SK-N-SH (cell line): ENCODE measurements around the gene AGXT. TPM values are rescaled to one million over a fixed set of nuclear protein-coding genes. Genes with fewer than 3 reads are reported as not detected.

Experiments used
- CTCF ChIA-PET: fragments of 300-600, 350-600 bp; formaldehyde crosslinking; extraction: SDS; loops from one replicate; lab custom pipeline; 2021; lab: Yijun Ruan, JAX
- POLR2A ChIA-PET: fragments of 350-600 bp; sonication (Branson Sonifier 250); formaldehyde crosslinking; extraction: SDS; loops from one replicate; lab custom pipeline; 2020; ENCODE audit warnings: antibody characterized with exemption, inconsistent platforms; lab: Yijun Ruan, JAX
- DNase-seq: peaks from one replicate; pipeline ENCODE4 v3.0.0; 2012
- H2AFZ ChIP-seq: fragments of 200-600 bp; sonication (generic); 2 replicates; pipeline ENCODE4 v1.8.1; 2016; ENCODE audit warnings: antibody characterized with exemption, mild to moderate bottlenecking, low read depth
- H3F3A ChIP-seq: fragments of 200-600 bp; sonication (generic); replicated peaks from 2 replicates; pipeline ENCODE3; 2016; ENCODE audit warnings: antibody characterized with exemption, mild to moderate bottlenecking; ENCODE audit not compliant: insufficient read depth
- H3K27ac ChIP-seq, 2 experiments: fragments of 200-500 bp in 1 of 2; fragments of 200-600 bp in 1 of 2; sonication (Bioruptor generic) in 1 of 2; sonication (generic), shearing (Covaris generic) in 1 of 2; 2 replicates each; pipeline versions ENCODE4 v1.5.1 to v1.6.1; 2014 to 2016; ENCODE audit warnings: low read depth in 2 of 2, inconsistent platforms in 1 of 2, low read length in 1 of 2, mild to moderate bottlenecking in 1 of 2, mixed read lengths in 1 of 2
- H3K27me3 ChIP-seq: fragments of 200-600 bp; sonication (generic), shearing (Covaris generic); 2 replicates; pipeline ENCODE4 v1.6.1; 2016; ENCODE audit warnings: mixed run types; ENCODE audit not compliant: insufficient read depth
- H3K36me3 ChIP-seq, 2 experiments: fragments of 200-500 bp in 1 of 2; fragments of 200-600 bp in 1 of 2; sonication (Bioruptor generic) in 1 of 2; sonication (generic) in 1 of 2; replicated peaks in 1 of 2; 2 replicates each; pipeline versions ENCODE3 to v1.5.1; 2014 to 2016; ENCODE audit warnings: low read length in 1 of 2, mild to moderate bottlenecking in 1 of 2; ENCODE audit not compliant: insufficient read depth in 2 of 2, control insufficient read depth in 1 of 2
- H3K4me1 ChIP-seq, 2 experiments: fragments of 200-500 bp in 1 of 2; fragments of 200-600 bp in 1 of 2; sonication (Bioruptor generic) in 1 of 2; sonication (generic), shearing (Covaris generic) in 1 of 2; 2 replicates each; pipeline versions ENCODE4 v1.5.1 to v1.6.1; 2014 to 2016; ENCODE audit warnings: low read depth in 1 of 2, low read length in 1 of 2, mixed run types in 1 of 2; ENCODE audit not compliant: insufficient read depth in 2 of 2, control insufficient read depth in 1 of 2
- H3K4me2 ChIP-seq: fragments of 200-600 bp; sonication (generic), shearing (Covaris generic); 2 replicates; pipeline ENCODE4 v1.6.1; 2017; ENCODE audit warnings: mixed run types
- H3K4me3 ChIP-seq, 2 experiments: fragments of 200-500 bp in 1 of 2; fragments of 200-600 bp in 1 of 2; sonication (Bioruptor generic) in 1 of 2; sonication (generic), shearing (Covaris generic) in 1 of 2; 2 replicates each; pipeline versions ENCODE4 v1.5.1 to v1.8.1; 2014 to 2016; ENCODE audit warnings: low read depth in 2 of 2, inconsistent platforms in 1 of 2, low read length in 1 of 2, mild to moderate bottlenecking in 1 of 2, mixed read lengths in 1 of 2, moderate library complexity in 1 of 2
- H3K79me2 ChIP-seq: fragments of 200-600 bp; sonication (generic); 2 replicates; pipeline ENCODE4 v1.8.1; 2017; ENCODE audit warnings: mild to moderate bottlenecking; ENCODE audit not compliant: insufficient read depth
- H3K9ac ChIP-seq: fragments of 200-600 bp; sonication (generic); 2 replicates; pipeline ENCODE4 v1.6.1; 2017; ENCODE audit warnings: mixed run types
- H3K9me2 ChIP-seq: fragments of 200-600 bp; sonication (generic); 2 replicates; pipeline ENCODE4 v1.6.1; 2017; ENCODE audit warnings: mixed run types
- H3K9me3 ChIP-seq: fragments of 200-600 bp; sonication (generic); 2 replicates; pipeline ENCODE4 v1.6.1; 2017; ENCODE audit warnings: mixed run types, mild to moderate bottlenecking, moderate library complexity
- H4K20me1 ChIP-seq: fragments of 200-600 bp; sonication (generic); 2 replicates; pipeline ENCODE4 v1.6.1; 2017; ENCODE audit warnings: mild to moderate bottlenecking, mixed run types; ENCODE audit not compliant: insufficient read depth
- CHD2 ChIP-seq: fragments of 150-350 bp; IDR thresholded peaks from 2 replicates; pipeline ENCODE4 v1.6.1; 2018; ENCODE audit warnings: low read length; ENCODE audit not compliant: partially characterized antibody
- CTCF ChIP-seq: fragments of 200-600 bp; sonication (generic); IDR thresholded peaks from 2 replicates; pipeline ENCODE4 v1.6.1; 2017; ENCODE audit warnings: antibody characterized with exemption, mild to moderate bottlenecking, moderate library complexity
- EZH2phosphoT487 ChIP-seq: fragments of 200-600 bp; sonication (generic); IDR thresholded peaks from 2 replicates; pipeline ENCODE4 v1.6.1; 2017; ENCODE audit warnings: low read depth, mixed run types, mild to moderate bottlenecking, antibody characterized with exemption, moderate library complexity, borderline replicate concordance
- FOXJ3 ChIP-seq: sonication (generic); formaldehyde crosslinking; IDR thresholded peaks from 2 replicates; pipeline ENCODE4 v1.5.1; 2020; ENCODE audit warnings: mild to moderate bottlenecking, missing genetic modification reagents
- FOXM1 ChIP-seq: IDR thresholded peaks from 2 replicates; pipeline ENCODE4 v1.4.0; 2012; ENCODE audit warnings: low read depth, mild to moderate bottlenecking
- GABPA ChIP-seq: IDR thresholded peaks from 2 replicates; pipeline ENCODE4 v1.4.0; 2012; ENCODE audit warnings: low read depth, mild to moderate bottlenecking
- MAX ChIP-seq: IDR thresholded peaks from 2 replicates; pipeline ENCODE4 v1.4.0; 2012; ENCODE audit warnings: low read depth
- MEF2A ChIP-seq: IDR thresholded peaks from 2 replicates; pipeline ENCODE4 v1.4.0; 2012; ENCODE audit warnings: low read depth, borderline replicate concordance
- MXI1 ChIP-seq: IDR thresholded peaks from 2 replicates; pipeline ENCODE4 v1.6.1; 2012; ENCODE audit warnings: mild to moderate bottlenecking, low read depth, low read length, improper control_type of control experiment
- NFIC ChIP-seq: IDR thresholded peaks from 2 replicates; pipeline ENCODE4 v1.4.0; 2012; ENCODE audit warnings: borderline replicate concordance
- NRF1 ChIP-seq: IDR thresholded peaks from 2 replicates; pipeline ENCODE4 v1.6.1; 2012; ENCODE audit warnings: low read depth, mild to moderate bottlenecking, low read length
- REST ChIP-seq: IDR thresholded peaks from 2 replicates; pipeline ENCODE4 v1.6.1; 2012; ENCODE audit warnings: mild to moderate bottlenecking, low read depth, low read length, moderate library complexity
- SIN3A ChIP-seq: IDR thresholded peaks from 2 replicates; pipeline ENCODE4 v1.6.1; 2012; ENCODE audit warnings: low read depth, mild to moderate bottlenecking, low read length, moderate library complexity, borderline replicate concordance
- TAF1 ChIP-seq: IDR thresholded peaks from 2 replicates; pipeline ENCODE4 v1.6.1; 2012; ENCODE audit warnings: low read depth, mild to moderate bottlenecking, low read length, moderate library complexity, borderline replicate concordance
- TEAD4 ChIP-seq: IDR thresholded peaks from 2 replicates; pipeline ENCODE4 v1.4.0; 2012; ENCODE audit warnings: mild to moderate bottlenecking, borderline replicate concordance; ENCODE audit not compliant: insufficient read depth
- WGBS: methylation state at CpG from one replicate; pipeline ENCODE4 v1.1.6; 2017; ENCODE audit warnings: low lambda C conversion rate; 5-methylcytosine and 5-hydroxymethylcytosine counted together
- polyA plus RNA-seq, 3 experiments: library from polyadenylated mRNA; depleted of rRNA; stranded (reverse); fragments of >200 nt; gene quantifications; 2 replicates each; pipeline ENCODE4 v1.2.3, GENCODE V29; 2012

AGXT gene
- polyA plus RNA-seq, 1 of the 3 experiments (the other 2 are of a cell fraction), result not detected

GRCh38 chr2:240872317-240873097, 3.9 kb downstream of the AGXT start:
- H3K4me2 ChIP-seq, result no peak overlapping the region
- TF ChIP-seq REST (no peak), FOXJ3 (no peak), MXI1 (no peak), TAF1 (no peak), FOXM1 (no peak), GABPA (no peak), CHD2 (no peak), EZH2phosphoT487 (no peak), TEAD4 (no peak), SIN3A (no peak), MEF2A (no peak)
- CTCF ChIA-PET, result interaction anchor here (1.4 to 4.6 kb wide), 2 partner anchors 15 to 20 kb away, joined by 3 to 20 read pairs; no protein-coding TSS in a partner anchor
- H3K27ac ChIP-seq, result no peak overlapping the region
- no peaks in the 10 kb centered on the region for H3K36me3 ChIP-seq
- POLR2A ChIA-PET, result no interaction called here
- H3K9ac ChIP-seq, result no peak overlapping the region
- no peak overlapping the region for H3K4me3 ChIP-seq
- DNase-seq, result peak; percentile 23
- H3K9me3 ChIP-seq, result no peaks in the 10 kb centered on the region
- H3F3A ChIP-seq, result no peaks in the 10 kb centered on the region
- no peaks in the 10 kb centered on the region; the same call in 1 of the 2 replicates for H3K27me3 ChIP-seq
- H3K79me2 ChIP-seq, result no peaks in the 10 kb centered on the region
- H2AFZ ChIP-seq, result no peak overlapping the region
- peaks cover 0 to 8% of the 10 kb centered on the region in 2 experiments; a peak in 1 of 4 replicates for H3K4me1 ChIP-seq
- H4K20me1 ChIP-seq, result no peaks in the 10 kb centered on the region
- 64% methylated on average over 12 of the region's 17 CpGs for WGBS
- H3K9me2 ChIP-seq, result no peaks in the 10 kb centered on the region

- Histone ChIP-seq H3K4me3 (no peak overlapping the region), H3K9me3 (no peaks in the 10 kb centered on the region), H3K36me3 (no peaks in the 10 kb centered on the region), H3K9me2 (no peaks in the 10 kb centered on the region), H3K79me2 (no peaks in the 10 kb centered on the region), H3K4me2 (no peak overlapping the region), H3K27ac (no peak overlapping the region), H3K4me1 (peaks cover 0 to 8% of the 10 kb centered on the region in 2 experiments; a peak in 1 of 4 replicates), H3K27me3 (no peaks in the 10 kb centered on the region), H4K20me1 (no peaks in the 10 kb centered on the region), H2AFZ (no peak overlapping the region), H3F3A (no peaks in the 10 kb centered on the region), H3K9ac (no peak overlapping the region)
- WGBS, result 74% methylated on average over 15 of the region's 21 CpGs
- ChIA-PET CTCF (interaction anchor here (1.4 to 4.6 kb wide), 2 partner anchors 16 to 21 kb away, joined by 3 to 20 read pairs; no protein-coding TSS in a partner anchor), POLR2A (no interaction called here)
- DNase-seq, result peak; percentile 24
- TF ChIP-seq REST, result no peak
- no peak for TF ChIP-seq CTCF
- no peak for TF ChIP-seq NFIC
- no peak for TF ChIP-seq NRF1
- no peak for TF ChIP-seq SIN3A
- no peak for TF ChIP-seq MAX
Measured at GRCh38 chr2:240873098-240873788, 4.6 kb downstream of the AGXT start.
